Skin epidermis (tissue), 12 donors: ENCODE measurements around the gene SIAH3.
"Not testable (repeated sequence)": the region's sequence is repeated elsewhere in the genome, so short reads cannot be mapped to it uniquely, and the experiment has no call there.

Source experiments
- H3K27ac ChIP-seq, 21 experiments: fragments of 200-600 bp; sonication (generic) in 11 of 21; one replicate each; pipeline ENCODE4 v1.5.0; 2020; ENCODE audit warnings: mild to moderate bottlenecking in 3 of 21, inconsistent platforms in 2 of 21, moderate library complexity in 2 of 21
- H3K4me3 ChIP-seq, 7 experiments: fragments of 200-600 bp; sonication (generic) in 2 of 7; one replicate each; pipeline ENCODE4 v1.5.0; 2020; ENCODE audit warnings: inconsistent platforms in 2 of 7, mild to moderate bottlenecking in 2 of 7, moderate library complexity in 1 of 7

Gene SIAH3

GRCh38 chr13:45851171-45851921, at the start of gene SIAH3:
SIAH3 (minus strand) TSS chr13:45851753; CDS start chr13:45851629, 124 bp downstream.
- Histone ChIP-seq H3K27ac (no peak within 1 kb of the TSS), H3K4me3 (peak within 1 kb of the TSS in 4 of 7 experiments; percentile 2 to 40 (median 18))

- no peak overlapping the region for H3K4me3 ChIP-seq
Measured at GRCh38 chr13:45899406-45899805, 47.9 kb upstream of the SIAH3 start.

GRCh38 chr13:45897562-45897961, 46.0 kb upstream of the SIAH3 start:
- Histone ChIP-seq H3K4me3 (no peak overlapping the region), H3K27ac (no peak overlapping the region)

More at GRCh38 chr13:45899406-45899805, 47.9 kb upstream of the SIAH3 start:
- H3K27ac ChIP-seq: no peak overlapping the region

GRCh38 chr13:45896285-45896684, 44.7 kb upstream of the SIAH3 start:
- no peak overlapping the region for H3K27ac ChIP-seq
- no peak overlapping the region for H3K4me3 ChIP-seq

- Histone ChIP-seq H3K27ac (no peak overlapping the region), H3K4me3 (no peak overlapping the region)
Measured at GRCh38 chr13:45895881-45896280, 44.3 kb upstream of the SIAH3 start.

GRCh38 chr13:45892513-45892912, 41.0 kb upstream of the SIAH3 start:
- H3K4me3 ChIP-seq: no peak overlapping the region
- no peak overlapping the region for H3K27ac ChIP-seq

GRCh38 chr13:45889590-45890243, 38.2 kb upstream of the SIAH3 start:
- Histone ChIP-seq H3K27ac (no peak overlapping the region), H3K4me3 (no peak overlapping the region)

GRCh38 chr13:45886466-45886865, 34.9 kb upstream of the SIAH3 start:
- Histone ChIP-seq H3K27ac (no peak overlapping the region), H3K4me3 (no peak overlapping the region)

GRCh38 chr13:45885194-45885593, 33.6 kb upstream of the SIAH3 start:
- Histone ChIP-seq H3K27ac (no peak overlapping the region), H3K4me3 (no peak overlapping the region)

GRCh38 chr13:45882626-45883025, 31.1 kb upstream of the SIAH3 start:
- no peak overlapping the region for H3K4me3 ChIP-seq

GRCh38 chr13:45881353-45881752, 29.8 kb upstream of the SIAH3 start:
- no peak overlapping the region for H3K4me3 ChIP-seq
- no peak overlapping the region for H3K27ac ChIP-seq

More at GRCh38 chr13:45882626-45883025, 31.1 kb upstream of the SIAH3 start:
- H3K27ac ChIP-seq: no peak overlapping the region

GRCh38 chr13:45880242-45880641, 28.7 kb upstream of the SIAH3 start:
- H3K27ac ChIP-seq: no peak overlapping the region
- no peak overlapping the region for H3K4me3 ChIP-seq

- no peak overlapping the region for H3K4me3 ChIP-seq
- no peak overlapping the region for H3K27ac ChIP-seq
Measured at GRCh38 chr13:45879666-45880065, 28.1 kb upstream of the SIAH3 start.

GRCh38 chr13:45878966-45879365, 27.4 kb upstream of the SIAH3 start:
- Histone ChIP-seq H3K27ac (no peak overlapping the region), H3K4me3 (no peak overlapping the region)

- Histone ChIP-seq H3K27ac (no peak overlapping the region), H3K4me3 (no peak overlapping the region)
Measured at GRCh38 chr13:45876781-45877180, 25.2 kb upstream of the SIAH3 start.

GRCh38 chr13:45875951-45876350, 24.4 kb upstream of the SIAH3 start:
- H3K27ac ChIP-seq: no peak overlapping the region
- no peak overlapping the region for H3K4me3 ChIP-seq

- Histone ChIP-seq H3K4me3 (no peak overlapping the region), H3K27ac (no peak overlapping the region)
Measured at GRCh38 chr13:45873491-45874325, 22.2 kb upstream of the SIAH3 start.

GRCh38 chr13:45872566-45872965, 21.0 kb upstream of the SIAH3 start:
- H3K4me3 ChIP-seq: no peak overlapping the region
- no peak overlapping the region for H3K27ac ChIP-seq

GRCh38 chr13:45871201-45871600, 19.6 kb upstream of the SIAH3 start:
- H3K4me3 ChIP-seq, H3K27ac ChIP-seq: not testable (repeated sequence)

- Histone ChIP-seq H3K4me3 (no peak overlapping the region), H3K27ac (no peak overlapping the region)
Measured at GRCh38 chr13:45870232-45870631, 18.7 kb upstream of the SIAH3 start.
